COLO668 (cell line): ENCODE results near the gene CENPA.
"Not testable (repeated sequence)": the region's sequence is repeated elsewhere in the genome, so short reads cannot be mapped to it uniquely, and the experiment has no call there.

ENCODE experiments used
- DNase-seq: peaks from one replicate; lab custom pipeline; 2025; ENCODE audit not compliant: unreplicated experiment; lab: John Stamatoyannopoulos, UW

Gene CENPA

GRCh38 chr2:26786207-26787028 is 562 bp downstream of the CENPA start:
- peak; percentile 57 for DNase-seq

DNA sequence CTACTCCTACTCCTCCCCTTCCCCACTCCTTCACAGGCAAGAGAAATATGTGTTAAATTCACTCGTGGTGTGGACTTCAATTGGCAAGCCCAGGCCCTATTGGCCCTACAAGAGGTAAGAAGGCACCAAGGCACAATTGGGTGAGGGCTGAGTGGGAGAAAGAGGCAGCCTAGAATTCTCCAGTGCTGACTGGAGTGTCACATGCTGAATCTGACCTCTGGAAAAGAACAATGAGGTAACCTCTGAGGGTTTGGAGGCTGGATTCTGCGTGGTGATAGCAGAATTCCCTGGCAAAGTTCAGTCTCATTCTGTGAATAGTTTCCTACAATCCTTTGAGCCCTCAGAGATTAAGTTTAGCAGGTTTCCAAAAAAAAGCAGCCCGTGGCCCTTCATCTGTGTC is 6.9 kb downstream of the CENPA start:
- no peak for DNase-seq

GRCh38 chr2:26793518-26793917 is 7.7 kb downstream of the CENPA start:
- DNase-seq, result no peak

DNA sequence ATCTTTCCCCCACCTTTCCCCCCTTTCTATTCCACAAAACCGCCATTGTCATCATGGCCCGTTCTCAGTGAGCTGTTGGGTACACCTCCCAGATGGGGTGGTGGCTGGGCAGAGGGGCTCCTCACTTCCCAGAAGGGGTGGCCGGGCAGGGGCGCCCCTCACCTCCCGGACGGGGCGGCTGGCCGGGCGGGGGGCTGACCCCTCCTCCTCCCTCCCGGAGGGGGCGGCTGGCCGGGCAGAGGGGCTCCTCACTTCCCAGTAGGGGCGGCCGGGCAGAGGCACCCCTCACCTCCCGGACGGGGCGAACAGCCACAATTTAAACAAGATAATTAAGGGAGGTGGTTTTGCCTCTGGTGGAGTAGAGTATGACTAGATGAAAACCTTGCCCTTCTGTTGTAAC is 9.3 kb downstream of the CENPA start:
- not testable (repeated sequence) for DNase-seq

DNA sequence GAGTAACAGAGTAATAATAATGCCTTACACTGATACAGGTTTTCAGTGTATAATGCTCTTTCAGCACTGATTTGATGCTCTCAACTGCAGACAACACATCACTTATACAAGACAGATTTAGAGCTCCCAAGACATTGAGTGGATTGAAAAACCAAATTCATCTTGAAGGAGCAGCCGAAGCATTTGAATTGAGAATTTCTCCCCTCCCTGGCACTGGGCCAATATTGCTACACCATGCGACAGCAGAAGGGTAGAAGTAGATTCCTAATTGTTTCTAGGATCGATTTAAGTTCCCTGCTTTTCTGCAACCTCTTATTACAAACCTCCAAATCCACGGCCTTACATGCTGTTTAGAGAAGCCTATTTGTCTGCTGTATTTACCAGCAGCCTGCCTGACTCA is 15.5 kb downstream of the CENPA start:
- no peak for DNase-seq

GRCh38 chr2:26801796-26802195 is 15.9 kb downstream of the CENPA start:
- DNase-seq, result no peak

DNA sequence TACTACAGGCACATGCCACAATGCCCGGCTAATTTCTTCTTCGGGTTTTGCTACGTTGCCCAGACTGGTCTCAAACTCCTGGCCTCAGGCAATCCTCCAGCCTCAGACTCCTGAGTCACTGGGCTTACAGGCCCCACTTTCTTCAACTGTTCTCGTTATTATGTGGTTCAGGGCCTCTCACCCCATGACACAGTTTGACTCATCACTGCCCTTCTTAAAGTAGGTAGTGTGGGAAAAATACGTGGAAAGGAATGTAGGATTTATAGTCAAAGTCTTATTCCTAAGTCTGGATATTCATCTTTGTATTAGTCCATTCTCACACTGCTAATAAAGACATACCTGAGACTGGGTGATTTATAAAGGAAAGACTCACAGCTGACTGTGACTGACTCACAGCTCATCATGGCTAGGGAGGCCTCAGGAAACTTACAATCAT is 19.4 kb downstream of the CENPA start:
- no peak for DNase-seq

GRCh38 chr2:26807788-26808460 is 22.1 kb downstream of the CENPA start:
- no peak for DNase-seq

DNA sequence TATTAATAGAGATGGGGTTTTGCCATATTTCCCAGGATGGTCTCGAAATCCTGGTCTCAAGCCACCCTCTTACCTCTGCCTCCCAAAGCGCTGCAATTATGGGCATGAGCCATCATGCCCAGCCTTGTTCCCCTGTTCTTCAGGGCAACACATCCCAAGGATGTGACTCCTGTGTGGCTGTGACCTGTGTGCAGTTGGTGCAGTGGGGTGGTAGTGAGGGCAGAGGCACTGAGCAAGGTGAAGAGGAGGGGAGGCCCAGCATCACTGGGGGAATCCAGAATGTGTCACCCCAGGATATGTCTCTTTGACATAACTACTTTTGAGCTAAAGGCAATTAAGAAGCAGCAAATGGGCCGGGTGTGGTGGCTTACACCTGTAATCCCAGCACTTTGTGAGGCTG is 23.4 kb downstream of the CENPA start:
- DNase-seq, result no peak

DNA sequence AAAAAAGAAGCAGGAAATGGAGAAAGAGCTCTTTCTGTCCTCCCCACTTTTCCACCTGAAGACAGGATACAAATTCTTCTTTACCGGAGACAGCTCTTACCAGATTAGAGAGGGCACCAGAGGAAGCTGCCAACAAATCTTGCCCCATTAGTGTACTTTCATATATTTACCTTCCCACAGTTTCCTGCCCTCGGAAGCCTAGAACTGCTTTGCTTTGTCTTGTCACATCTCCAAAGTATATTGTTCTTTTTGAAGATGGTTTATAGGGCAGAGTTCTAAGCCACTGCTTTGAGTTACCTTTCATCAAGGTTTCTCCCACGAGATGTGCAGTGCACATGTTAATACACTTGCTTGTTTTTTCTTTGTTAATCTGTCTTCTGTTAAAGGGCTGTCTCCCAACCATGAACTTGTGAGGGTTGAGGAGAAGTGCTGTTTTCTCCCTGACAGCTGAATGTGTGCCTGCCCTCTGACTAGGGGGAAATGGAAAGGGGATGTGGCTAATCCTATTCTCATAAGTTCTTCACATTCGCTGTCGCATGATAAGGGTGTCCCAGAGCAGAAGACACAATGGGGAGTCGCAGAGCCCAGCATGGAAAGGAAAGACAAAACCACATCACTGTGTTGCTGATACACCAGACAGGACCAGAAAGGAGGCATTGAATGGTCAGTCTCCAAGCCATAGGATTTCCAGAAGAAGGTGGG is 24.2 kb downstream of the CENPA start:
- DNase-seq, result no peak

DNA sequence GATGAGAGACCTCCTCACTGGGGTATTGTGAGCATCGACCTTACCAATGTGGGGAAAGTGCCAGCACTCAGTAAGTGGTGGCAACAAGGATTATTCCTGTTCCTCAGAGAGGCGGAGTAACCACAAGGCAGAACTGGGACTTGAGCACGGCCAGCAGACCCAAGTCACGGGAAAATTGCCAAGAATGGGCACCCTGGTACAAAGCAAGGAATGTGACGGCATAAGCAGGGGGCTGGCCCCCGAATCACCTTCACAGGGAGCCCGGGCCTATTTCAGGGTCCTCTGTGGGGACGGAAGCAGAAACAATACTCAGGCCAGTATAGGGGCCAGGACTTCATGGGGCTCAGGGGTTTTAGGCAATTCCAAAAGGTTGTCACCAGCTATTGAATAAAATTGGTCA is 25.4 kb downstream of the CENPA start:
- no peak for DNase-seq

GRCh38 chr2:26811791-26812694 is 26.2 kb downstream of the CENPA start:
- DNase-seq, result no peak

- DNase-seq, result no peak
Measured at GRCh38 chr2:26812731-26813130, 26.9 kb downstream of the CENPA start.

- DNase-seq, result not testable (repeated sequence)
Measured at GRCh38 chr2:26814072-26814765, 28.4 kb downstream of the CENPA start.

DNA sequence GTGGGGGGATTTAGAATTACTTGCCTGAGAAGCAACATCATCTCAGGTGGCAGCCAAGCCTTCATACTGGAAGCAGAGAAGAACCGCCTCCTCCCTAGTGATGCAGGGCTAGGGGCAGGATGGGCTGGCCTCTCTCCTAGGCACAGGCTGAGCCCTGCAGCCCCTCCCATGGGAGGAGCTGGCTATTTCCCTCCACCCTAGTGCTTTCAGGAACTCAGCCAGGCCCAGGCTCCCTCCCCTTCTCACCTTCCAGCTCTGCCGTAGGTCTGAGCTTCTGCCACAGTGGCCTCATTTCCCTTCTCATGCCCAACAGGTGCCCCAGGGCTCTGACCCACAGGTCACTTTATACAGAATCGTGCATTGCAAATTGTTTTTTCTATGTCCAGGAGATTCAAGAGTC is 31.0 kb downstream of the CENPA start:
- no peak for DNase-seq

DNA sequence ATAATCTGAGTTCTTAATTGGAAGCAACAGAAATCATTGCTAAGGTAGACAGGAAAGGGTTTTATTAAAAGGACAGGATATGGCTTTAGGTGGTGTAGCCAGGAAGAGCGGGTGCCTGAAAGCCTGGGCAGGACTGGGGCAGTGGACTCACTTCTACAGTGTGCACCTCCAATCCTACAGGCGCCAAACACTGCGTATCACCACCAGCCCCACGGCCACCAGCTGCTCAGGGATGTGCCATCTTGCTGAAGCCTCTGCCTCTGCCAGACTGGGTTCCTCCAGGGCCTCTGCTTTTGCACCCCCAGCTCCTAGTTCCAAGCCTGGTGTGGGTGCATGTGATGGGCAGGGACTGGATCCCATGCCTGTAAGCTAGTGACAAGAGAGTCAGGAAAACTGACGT is 32.4 kb downstream of the CENPA start:
- no peak for DNase-seq

GRCh38 chr2:26818972-26819371 is 33.1 kb downstream of the CENPA start:
- DNase-seq, result no peak

DNA sequence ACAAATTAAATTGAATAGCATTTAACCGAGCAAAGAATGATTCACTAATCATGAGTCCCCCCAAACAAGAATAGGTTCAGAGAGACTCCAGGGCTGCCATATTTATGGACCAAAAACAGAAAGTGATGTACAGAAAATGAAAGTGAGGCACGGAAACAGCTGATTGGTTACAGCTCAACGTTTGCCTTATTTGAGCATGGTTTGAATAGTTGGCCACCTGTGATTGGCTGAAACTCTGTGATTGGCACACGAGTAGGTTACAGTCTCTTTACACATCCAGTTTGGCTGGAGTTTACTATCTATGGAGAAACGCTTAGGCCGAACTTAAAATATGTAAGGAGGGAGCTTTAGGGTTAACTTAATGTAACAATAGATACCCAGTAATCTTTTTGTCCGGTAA is 35.1 kb downstream of the CENPA start:
- DNase-seq, result no peak

GRCh38 chr2:26822877-26823276 is 37.0 kb downstream of the CENPA start:
- DNase-seq, result no peak
